CD4-positive, CD25-positive, alpha-beta regulatory T cell (primary cell): ENCODE results near the gene GNPTAB. TPM values are rescaled to one million over a fixed set of nuclear protein-coding genes. Genes with fewer than 3 reads are reported as not detected.

ENCODE experiments used
- ATAC-seq, 2 donors: fragments of 150-1000 bp; cut with Tn5 transposase; one replicate each; pipeline ENCODE4 v1.10.0; 2021; ENCODE audit warnings: low read depth in 2 of 2, moderate number of reproducible peaks in 2 of 2, moderate library complexity in 1 of 2
- DNase-seq, 3 donors: peaks; one replicate each; pipeline versions ENCODE4 v3.0.0 to v3.0.0-alpha.2; 2012 to 2022; ENCODE audit warnings: mixed read lengths in 1 of 3
- H3K27ac ChIP-seq: one replicate; pipeline ENCODE4 v1.7.0; 2013; ENCODE audit warnings: mild to moderate bottlenecking, low read length; ENCODE audit not compliant: insufficient read depth, poor library complexity, severe bottlenecking
- H3K27me3 ChIP-seq: one replicate; pipeline ENCODE4 v1.7.0; 2013; ENCODE audit warnings: low read length; ENCODE audit not compliant: control insufficient read depth, insufficient read depth
- H3K36me3 ChIP-seq: one replicate; pipeline ENCODE4 v1.7.0; 2013; ENCODE audit warnings: mild to moderate bottlenecking, low read length, moderate library complexity; ENCODE audit not compliant: control insufficient read depth, insufficient read depth
- H3K4me1 ChIP-seq: 2 replicates; pipeline ENCODE4 v1.7.0; 2013; ENCODE audit warnings: mild to moderate bottlenecking, low read length; ENCODE audit not compliant: insufficient read depth, control insufficient read depth, poor library complexity, severe bottlenecking
- H3K4me3 ChIP-seq: one replicate; pipeline ENCODE4 v1.7.0; 2013; ENCODE audit warnings: low read depth, mild to moderate bottlenecking, low read length, moderate library complexity
- H3K9me3 ChIP-seq, 2 experiments: 1 replicate in 1 of 2; 2 replicates in 1 of 2; pipeline ENCODE4 v1.7.0; 2013; ENCODE audit warnings: low read length in 2 of 2, mild to moderate bottlenecking in 1 of 2, moderate library complexity in 1 of 2; ENCODE audit not compliant: control insufficient read depth in 2 of 2
- H3K27ac Mint-ChIP-seq, 3 donors: one replicate each; pipeline ENCODE4 v1.8.0; 2020 to 2022; ENCODE audit warnings: mild to moderate bottlenecking in 3 of 3, mixed read lengths in 3 of 3, moderate library complexity in 2 of 3
- H3K27me3 Mint-ChIP-seq: one replicate; pipeline ENCODE4 v1.8.0; 2022; ENCODE audit warnings: mild to moderate bottlenecking, mixed read lengths
- H3K36me3 Mint-ChIP-seq: one replicate; pipeline ENCODE4 v1.8.0; 2020; ENCODE audit warnings: mixed read lengths
- H3K4me1 Mint-ChIP-seq, 4 donors: one replicate each; pipeline ENCODE4 v1.8.0; 2020 to 2022; ENCODE audit warnings: mixed read lengths in 4 of 4, mild to moderate bottlenecking in 1 of 4
- H3K4me3 Mint-ChIP-seq, 4 donors: one replicate each; pipeline ENCODE4 v1.8.0; 2020 to 2022; ENCODE audit warnings: mild to moderate bottlenecking in 4 of 4, mixed read lengths in 4 of 4, moderate library complexity in 3 of 4
- H3K9me3 Mint-ChIP-seq, 7 donors: one replicate each; pipeline ENCODE4 v1.8.0; 2020 to 2022; ENCODE audit warnings: mixed read lengths in 7 of 7, mild to moderate bottlenecking in 3 of 7, moderate library complexity in 2 of 7
- polyA plus RNA-seq, 4 donors: library from polyadenylated mRNA; unstranded; fragments of 300-500 nt; fragmentation: Illumina TruSeq; gene quantifications; one replicate each; pipeline ENCODE4 v1.2.3, GENCODE V29; 2021
- total RNA-seq: library from RNA; stranded (reverse); gene quantifications from one replicate; pipeline ENCODE4 v1.2.3, GENCODE V29; 2022

Gene GNPTAB
- total and polyA plus RNA-seq, 5 donors from 2014 or later: 25.8 to 53.6 (median 32.2) TPM

DNA sequence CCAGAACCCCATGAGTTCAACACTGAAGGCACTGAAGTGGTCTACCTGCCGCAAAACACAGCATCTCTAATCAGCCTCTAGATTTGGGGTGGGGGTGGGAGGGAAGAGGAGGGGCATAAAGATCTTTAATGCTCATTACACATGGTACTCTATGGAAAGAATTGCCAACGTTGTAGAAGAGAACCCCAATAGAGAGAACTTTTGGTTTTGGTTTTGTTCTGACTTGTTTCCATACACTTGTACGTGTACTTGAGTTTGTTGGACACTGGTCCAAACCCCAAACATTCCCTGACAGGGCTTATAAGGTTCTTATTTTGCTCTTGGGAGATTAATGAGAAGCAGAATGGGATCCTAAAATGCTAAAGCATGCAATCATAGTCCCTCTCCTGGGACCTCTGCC, 31.0 kb downstream of the GNPTAB start:
- Histone ChIP-seq H3K4me3 (peak overlapping the region; percentile 43), H3K27ac (no peak overlapping the region), H3K4me1 (peaks cover 5% of the 10 kb centered on the region), H3K36me3 (no peaks in the 10 kb centered on the region), H3K27me3 (no peaks in the 10 kb centered on the region), H3K9me3 (no peaks in the 10 kb centered on the region)
- Mint-ChIP-seq H3K36me3 (peaks cover 4% of the 10 kb centered on the region), H3K4me1 (peaks cover 26 to 49% (median 35%) of the 10 kb centered on the region in 4 donors), H3K27ac (peak overlapping the region in 1 of 3 donors; percentile 62), H3K27me3 (no peaks in the 10 kb centered on the region), H3K9me3 (peaks cover 0 to 1% (median 0%) of the 10 kb centered on the region in 7 donors), H3K4me3 (peak overlapping the region in 2 of 4 donors; percentile 18 to 61)
- ATAC-seq (no peak), DNase-seq (peak in 1 of 3 donors; percentile 68)

DNA sequence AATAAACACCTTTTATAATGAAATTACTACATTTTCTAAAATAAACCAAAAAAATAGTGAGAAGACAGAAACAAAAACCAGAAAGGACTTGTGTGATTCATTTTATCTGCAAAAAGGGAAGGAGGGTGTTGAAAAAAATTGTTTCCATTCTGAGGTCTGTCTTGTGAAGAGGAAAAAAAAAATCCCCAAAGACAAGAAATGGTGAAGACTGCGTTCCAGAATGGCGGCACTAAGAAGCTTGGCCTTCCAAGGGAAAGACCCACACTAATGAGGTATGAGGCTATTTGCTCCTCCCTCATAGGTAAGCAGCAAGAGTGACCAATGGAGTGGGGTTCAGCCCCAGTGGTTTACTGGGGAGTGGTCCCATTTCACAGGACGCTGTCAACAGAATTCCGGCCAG, 35.0 kb downstream of the GNPTAB start:
- ATAC-seq (no peak), DNase-seq (no peak)
- Histone ChIP-seq H3K9me3 (no peaks in the 10 kb centered on the region), H3K4me3 (no peak overlapping the region), H3K4me1 (peaks cover 9% of the 10 kb centered on the region), H3K36me3 (peaks cover 2% of the 10 kb centered on the region), H3K27ac (no peak overlapping the region), H3K27me3 (no peaks in the 10 kb centered on the region)
- Mint-ChIP-seq H3K9me3 (peaks cover 0 to 2% (median 0%) of the 10 kb centered on the region in 7 donors), H3K27me3 (no peaks in the 10 kb centered on the region), H3K27ac (peak overlapping the region in 2 of 3 donors; percentile 23 to 45), H3K4me1 (peaks cover 14 to 50% (median 32%) of the 10 kb centered on the region in 4 donors), H3K36me3 (peaks cover 19% of the 10 kb centered on the region), H3K4me3 (peak overlapping the region in 2 of 4 donors; percentile 27 to 38)

DNA sequence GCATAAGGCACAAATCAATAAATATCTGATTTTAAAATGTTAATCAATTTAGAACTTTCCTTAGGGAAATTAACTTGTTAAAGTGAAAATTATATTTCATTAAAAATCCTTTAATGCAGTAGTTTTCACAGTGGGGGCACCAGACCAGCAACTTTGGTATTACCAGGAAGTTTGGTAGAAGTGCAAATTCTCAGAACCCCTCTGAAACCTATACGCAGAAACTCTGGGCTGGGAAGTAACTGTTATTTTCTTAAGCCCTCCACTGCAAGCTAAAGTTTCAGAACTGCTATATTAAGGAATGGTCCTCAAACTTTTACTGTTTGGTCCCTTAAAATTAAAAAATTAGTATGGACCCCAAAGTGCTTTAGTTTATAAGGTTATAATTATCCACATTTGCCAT, 35.7 kb downstream of the GNPTAB start:
- Mint-ChIP-seq H3K27ac (no peak overlapping the region), H3K27me3 (no peaks in the 10 kb centered on the region), H3K36me3 (peaks cover 23% of the 10 kb centered on the region), H3K4me1 (peaks cover 14 to 47% (median 32%) of the 10 kb centered on the region in 4 donors), H3K9me3 (peaks cover 0 to 2% (median 0%) of the 10 kb centered on the region in 7 donors), H3K4me3 (no peak overlapping the region)
- H3K27ac ChIP-seq: no peak overlapping the region
- DNase-seq (peak in 1 of 3 donors; percentile 87), ATAC-seq (peak; percentile 54 to 63)
- peaks cover 4% of the 10 kb centered on the region for H3K36me3 ChIP-seq
- no peaks in the 10 kb centered on the region for H3K9me3 ChIP-seq
- H3K4me1 ChIP-seq: peaks cover 9% of the 10 kb centered on the region
- H3K27me3 ChIP-seq: no peaks in the 10 kb centered on the region
- peak overlapping the region; percentile 15 for H3K4me3 ChIP-seq

DNA sequence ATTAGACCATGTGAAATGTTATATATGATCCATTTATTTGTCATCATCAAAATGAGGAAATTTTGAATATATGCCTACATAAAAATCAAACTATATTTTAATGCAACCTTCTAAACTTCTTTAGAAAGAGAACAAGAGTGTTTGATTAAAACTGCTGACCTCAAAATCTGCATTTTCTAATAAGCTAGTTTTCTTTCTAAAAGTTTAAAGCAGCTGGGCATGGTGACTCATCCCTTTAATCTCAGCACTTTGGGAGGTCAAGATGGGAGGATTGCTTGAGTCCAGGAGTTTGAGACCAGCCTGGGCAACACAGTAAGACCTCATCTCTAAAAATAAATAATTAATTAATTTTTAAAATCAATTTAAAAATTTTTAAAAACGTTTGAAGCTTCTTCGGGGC, 36.2 kb downstream of the GNPTAB start:
- ATAC-seq: no peak

DNA sequence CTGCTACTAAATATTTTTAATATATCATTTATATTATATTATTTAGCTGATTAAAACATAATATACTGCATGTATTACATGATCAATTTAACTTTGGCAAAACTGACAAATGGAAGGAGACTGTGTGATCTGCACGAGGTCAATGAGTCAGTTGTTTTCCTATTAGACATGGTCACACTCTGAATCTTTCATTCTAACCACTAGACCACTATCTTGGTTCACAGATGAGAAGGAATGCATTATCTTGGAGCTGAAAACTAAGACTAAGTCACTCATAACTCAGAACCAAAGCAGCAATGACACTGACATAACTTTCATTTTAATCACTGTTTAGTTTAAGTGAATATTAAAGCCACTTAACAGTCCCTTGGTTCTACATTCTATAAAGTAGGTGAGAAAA, 37.4 kb downstream of the GNPTAB start:
- Histone ChIP-seq H3K4me1 (peaks cover 9% of the 10 kb centered on the region), H3K9me3 (no peaks in the 10 kb centered on the region), H3K36me3 (peaks cover 15% of the 10 kb centered on the region), H3K4me3 (no peak overlapping the region), H3K27me3 (no peaks in the 10 kb centered on the region), H3K27ac (no peak overlapping the region)
- Mint-ChIP-seq H3K27me3 (no peaks in the 10 kb centered on the region), H3K4me3 (no peak overlapping the region), H3K4me1 (peaks cover 9 to 36% (median 20%) of the 10 kb centered on the region in 4 donors), H3K36me3 (peaks cover 31% of the 10 kb centered on the region), H3K27ac (peak overlapping the region in 2 of 3 donors; percentile 9 to 21), H3K9me3 (peaks cover 0 to 2% (median 0%) of the 10 kb centered on the region in 7 donors)
- peak in 1 of 2 donors; percentile 36 for ATAC-seq
- DNase-seq: peak in 1 of 3 donors; percentile 49

More for the DNA sequence above, 36.2 kb downstream of the GNPTAB start:
- H3K4me1 ChIP-seq: peaks cover 9% of the 10 kb centered on the region
- H3K36me3 ChIP-seq: peaks cover 8% of the 10 kb centered on the region
- Mint-ChIP-seq H3K9me3 (peaks cover 0 to 2% (median 0%) of the 10 kb centered on the region in 7 donors), H3K27me3 (no peaks in the 10 kb centered on the region), H3K27ac (no peak overlapping the region), H3K4me1 (peaks cover 14 to 42% (median 29%) of the 10 kb centered on the region in 4 donors), H3K36me3 (peaks cover 27% of the 10 kb centered on the region), H3K4me3 (no peak overlapping the region)
- H3K27me3 ChIP-seq: no peaks in the 10 kb centered on the region
- DNase-seq: peak in 1 of 3 donors; percentile 60
- no peak overlapping the region for H3K27ac ChIP-seq
- H3K9me3 ChIP-seq: no peaks in the 10 kb centered on the region
- H3K4me3 ChIP-seq: no peak overlapping the region

DNA sequence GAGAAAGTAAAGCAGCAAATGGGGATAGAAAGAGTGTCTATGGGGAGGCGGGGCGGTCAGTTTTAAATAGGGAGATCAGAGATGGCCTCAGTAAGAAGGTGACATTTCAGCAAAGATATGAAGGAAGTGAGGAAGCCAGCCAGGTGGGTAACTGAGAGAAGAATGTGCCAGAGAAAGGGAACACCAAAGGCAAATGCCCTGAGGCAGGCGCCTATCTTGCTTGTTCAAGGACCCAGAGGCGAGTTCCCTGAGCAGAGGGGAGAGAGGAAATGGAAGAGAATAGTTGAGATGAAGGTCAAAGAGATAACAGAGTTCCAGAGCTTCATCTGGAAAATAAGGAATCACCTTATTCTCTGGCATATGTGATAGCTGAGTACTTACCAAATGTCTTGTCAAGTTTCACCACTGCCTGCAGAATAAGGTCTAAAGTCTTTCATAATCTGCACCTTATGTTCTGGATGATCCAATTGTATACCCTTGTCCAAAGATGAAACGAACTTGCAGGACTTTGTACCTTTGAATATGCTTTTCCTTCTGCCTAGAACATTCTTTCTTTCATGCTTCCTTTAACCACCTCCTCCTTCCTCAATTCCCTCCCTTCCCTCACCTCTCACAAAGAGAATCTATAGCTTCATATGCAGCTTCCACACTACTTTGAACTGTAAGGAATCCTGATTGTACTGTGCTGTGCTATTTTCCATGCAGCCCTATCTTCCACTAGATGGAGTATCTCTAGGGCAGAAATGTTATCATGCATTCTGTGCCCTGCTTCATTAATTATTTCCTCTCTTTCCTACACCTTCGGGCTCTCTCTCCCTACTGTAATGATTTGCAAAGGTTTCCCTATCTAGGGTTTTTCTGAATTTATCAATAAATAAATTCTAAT, 38.5 kb downstream of the GNPTAB start:
- ATAC-seq: peak; percentile 31 to 47
- Mint-ChIP-seq H3K4me1 (peaks cover 9 to 29% (median 13%) of the 10 kb centered on the region in 4 donors), H3K9me3 (peaks cover 0 to 2% (median 0%) of the 10 kb centered on the region in 7 donors), H3K36me3 (peaks cover 27% of the 10 kb centered on the region), H3K27ac (peak overlapping the region in 2 of 3 donors; percentile 9 to 28), H3K27me3 (no peaks in the 10 kb centered on the region), H3K4me3 (no peak overlapping the region)
- Histone ChIP-seq H3K4me1 (peaks cover 9% of the 10 kb centered on the region), H3K27ac (no peak overlapping the region), H3K36me3 (peaks cover 20% of the 10 kb centered on the region), H3K4me3 (no peak overlapping the region), H3K9me3 (no peaks in the 10 kb centered on the region), H3K27me3 (no peaks in the 10 kb centered on the region)
- no peak for DNase-seq

DNA sequence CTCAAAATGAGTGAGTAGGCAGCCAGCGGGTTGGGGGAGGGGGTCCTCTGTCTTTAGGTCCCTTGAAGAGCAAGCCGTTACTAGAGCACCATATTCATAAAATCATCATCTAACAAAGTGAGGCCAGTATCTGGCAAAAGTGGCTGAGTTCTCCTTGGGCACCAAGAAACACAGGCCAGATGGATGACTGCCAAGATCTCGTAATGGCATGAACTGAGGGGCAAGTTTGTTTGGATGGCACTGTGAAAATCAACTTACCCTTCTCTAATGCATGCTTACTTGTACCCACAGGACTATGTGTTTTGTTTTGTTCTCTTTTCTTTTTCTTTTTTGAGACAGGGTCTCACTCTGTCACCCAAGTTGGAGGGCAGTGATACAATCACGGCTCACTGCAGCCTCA, 41.6 kb downstream of the GNPTAB start:
- DNase-seq: no peak
- H3K27ac Mint-ChIP-seq: peak overlapping the region in 2 of 3 donors; percentile 34 to 52
- no peaks in the 10 kb centered on the region for H3K4me1 ChIP-seq
- peaks cover 0 to 2% (median 0%) of the 10 kb centered on the region in 7 donors for H3K9me3 Mint-ChIP-seq
- H3K27me3 ChIP-seq: no peaks in the 10 kb centered on the region
- H3K4me1 Mint-ChIP-seq: peaks cover 5 to 15% (median 8%) of the 10 kb centered on the region in 4 donors
- H3K36me3 ChIP-seq: peaks cover 32% of the 10 kb centered on the region
- peaks cover 40% of the 10 kb centered on the region for H3K36me3 Mint-ChIP-seq
- no peaks in the 10 kb centered on the region for H3K27me3 Mint-ChIP-seq
- no peak overlapping the region for H3K4me3 ChIP-seq
- no peak for ATAC-seq
- H3K9me3 ChIP-seq: no peaks in the 10 kb centered on the region
- no peak overlapping the region for H3K27ac ChIP-seq
- no peak overlapping the region for H3K4me3 Mint-ChIP-seq
